HG03039 (cell line): ENCODE measurements around the gene OPCML.

ENCODE experiments used
- ATAC-seq: cut with Tn5 transposase; IDR thresholded peaks from one replicate; pipeline ENCODE4 v1.9.1; 2021; ENCODE audit warnings: mild to moderate bottlenecking, moderate library complexity; ENCODE audit not compliant: unreplicated experiment

OPCML gene

DNA sequence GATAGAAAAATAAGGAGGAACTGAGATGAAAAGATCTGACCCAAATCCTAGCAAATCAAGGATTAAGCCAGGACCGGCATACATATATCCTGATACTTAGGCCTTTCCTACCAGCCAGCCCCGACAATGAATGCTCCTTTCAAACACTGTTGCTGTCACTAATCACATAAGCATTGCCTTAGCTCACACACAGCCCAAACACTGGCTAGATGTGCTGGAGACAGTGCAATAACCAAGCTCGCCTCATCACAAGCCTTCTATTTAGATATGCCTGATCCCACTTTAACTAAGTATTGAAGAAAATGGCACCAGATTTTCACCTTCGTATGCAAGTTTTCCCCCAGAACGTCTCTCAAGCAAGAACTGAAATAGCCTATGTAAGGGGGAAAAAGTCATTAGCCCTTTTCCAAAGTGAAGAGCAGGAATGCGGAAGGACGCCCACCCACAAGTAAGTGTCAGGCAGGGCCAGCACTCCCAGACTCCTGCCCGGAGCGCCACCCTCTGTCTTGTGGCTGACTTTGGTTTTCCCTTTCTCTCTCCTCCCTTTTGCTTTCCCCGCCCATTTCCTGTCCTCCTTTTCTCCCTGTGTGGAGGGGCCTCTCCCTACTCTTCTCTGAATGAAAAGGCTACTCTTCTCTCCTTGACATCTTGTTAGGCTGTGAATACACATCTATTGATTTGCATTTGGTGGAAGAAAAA lies 8.9 kb upstream of the OPCML start:
- no peak for ATAC-seq

- ATAC-seq = no peak
These were observed 3.9 kb upstream of the OPCML start for GRCh38 chr11:133536198-133536597.

GRCh38 chr11:133533205-133533604 lies 904 bp upstream of the OPCML start:
- ATAC-seq = no peak

DNA sequence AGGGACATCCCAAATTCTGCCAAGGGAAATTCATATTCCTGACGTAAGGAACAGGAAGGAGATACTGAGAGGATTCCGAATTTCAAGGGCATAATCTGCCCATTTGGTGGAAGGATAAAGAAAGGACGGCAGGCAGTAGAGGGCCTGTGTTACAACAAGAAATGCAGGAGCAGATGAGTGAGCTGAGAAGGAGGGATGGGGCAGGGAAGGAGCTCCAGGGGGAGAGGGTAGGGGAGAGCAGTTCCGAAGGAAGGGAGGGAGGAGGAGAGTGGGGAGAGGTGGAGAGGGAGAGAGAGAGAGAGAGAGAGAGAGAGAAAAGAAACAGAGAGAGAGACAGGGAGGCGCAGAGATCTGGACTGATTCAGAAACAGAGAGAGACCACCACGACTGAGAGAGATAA lies 843 bp downstream of the OPCML start:
- ATAC-seq = no peak

DNA sequence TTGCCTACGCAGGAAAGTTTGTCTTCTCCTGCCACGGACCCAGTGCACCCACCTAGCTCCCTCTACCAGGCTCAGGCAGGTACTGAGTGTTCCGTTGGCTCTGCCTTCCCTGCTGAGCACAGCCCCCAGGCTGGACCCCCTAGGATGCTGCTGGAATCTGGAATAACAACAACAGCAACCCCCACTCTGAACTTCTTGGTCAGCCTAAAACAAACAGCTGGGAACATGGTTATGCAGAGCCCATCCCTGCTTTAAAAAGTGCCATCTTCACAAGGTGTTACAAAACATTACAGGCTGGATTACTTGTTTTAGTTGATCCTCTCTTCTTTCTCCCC lies 1.8 kb downstream of the OPCML start:
- no peak for ATAC-seq

GRCh38 chr11:133529807-133530500 lies 2.3 kb downstream of the OPCML start:
- no peak for ATAC-seq

GRCh38 chr11:133526790-133527189 lies 5.5 kb downstream of the OPCML start:
- no peak for ATAC-seq

DNA sequence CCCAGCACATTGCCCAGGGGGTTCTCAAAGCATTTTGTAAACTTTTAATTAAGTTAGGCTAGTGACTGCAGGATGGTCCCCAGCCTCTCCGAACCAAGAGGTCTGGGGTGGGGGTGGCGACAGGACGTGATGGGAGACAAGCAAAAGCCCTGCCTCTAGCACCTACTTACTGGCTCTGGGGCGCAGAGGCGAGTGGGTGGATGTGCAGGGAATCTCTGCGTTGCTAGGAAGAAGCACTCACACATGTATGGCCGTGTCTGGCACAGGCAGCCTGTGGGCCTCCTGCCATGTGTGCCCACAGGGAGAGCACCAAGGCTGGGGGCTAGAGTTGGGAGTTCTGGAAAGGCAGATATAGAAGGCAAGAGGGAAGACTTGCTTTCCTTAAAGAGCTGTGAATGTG lies 6.3 kb downstream of the OPCML start:
- no peak for ATAC-seq

DNA sequence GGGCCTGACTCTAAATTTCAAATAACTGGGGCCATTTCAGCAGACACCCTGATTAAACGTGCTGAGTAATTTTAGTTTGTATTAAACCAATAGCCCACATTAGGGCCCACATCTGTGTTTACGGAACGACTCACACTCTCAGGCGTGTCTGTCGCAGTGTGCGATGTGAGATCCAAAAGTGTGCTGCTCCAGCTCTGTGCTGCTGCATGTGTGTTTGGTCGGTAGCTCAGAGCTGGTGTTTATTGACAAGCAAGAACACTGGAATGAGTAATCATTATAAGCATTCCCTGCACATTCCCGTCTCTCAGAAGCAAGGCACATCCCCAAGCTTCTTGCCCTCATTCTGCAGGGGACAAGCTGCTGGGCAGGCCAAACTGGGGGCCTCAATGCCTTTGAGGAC lies 7.8 kb downstream of the OPCML start:
- no peak for ATAC-seq

DNA sequence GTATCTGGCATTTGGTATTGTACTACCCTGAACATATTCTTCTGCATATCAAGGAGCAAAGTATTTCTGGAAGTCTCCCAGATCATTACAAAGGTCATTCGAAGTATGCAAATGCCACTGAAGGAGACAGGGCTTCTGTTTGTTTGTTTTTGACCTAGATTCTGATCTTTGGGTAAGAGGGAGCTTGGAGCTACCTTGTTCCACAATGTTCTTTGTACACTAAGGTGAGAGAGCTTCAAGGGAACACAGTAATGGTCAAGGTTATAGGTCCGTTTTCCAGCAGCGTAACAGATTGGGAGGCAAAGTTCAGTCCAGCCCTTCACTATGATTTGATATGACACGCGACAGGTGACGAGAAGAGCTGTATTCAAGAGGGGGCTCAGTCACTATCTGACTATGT lies 10.0 kb downstream of the OPCML start:
- ATAC-seq = no peak

GRCh38 chr11:133521502-133521901 lies 10.8 kb downstream of the OPCML start:
- no peak for ATAC-seq

- ATAC-seq = no peak
These were observed 11.6 kb downstream of the OPCML start for GRCh38 chr11:133520707-133521106.

DNA sequence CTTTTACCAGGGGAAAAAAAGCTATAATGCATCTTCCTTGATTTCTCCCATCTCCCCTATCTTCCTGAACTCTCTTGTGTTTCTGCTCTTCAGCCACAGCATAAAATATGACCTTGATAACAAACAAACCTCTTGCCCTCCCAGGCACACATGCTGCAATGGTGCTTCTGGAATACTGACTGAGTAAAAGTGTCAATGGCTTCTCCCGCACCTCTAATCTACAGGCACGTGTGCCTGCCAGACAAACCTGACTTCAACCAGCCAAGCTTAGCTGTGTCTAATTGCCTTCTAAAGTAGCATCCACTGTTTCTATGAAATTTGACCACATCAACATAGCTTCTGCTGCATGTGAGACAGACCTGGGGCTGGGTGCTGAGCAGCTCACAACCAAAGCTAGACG lies 12.7 kb downstream of the OPCML start:
- ATAC-seq = no peak

DNA sequence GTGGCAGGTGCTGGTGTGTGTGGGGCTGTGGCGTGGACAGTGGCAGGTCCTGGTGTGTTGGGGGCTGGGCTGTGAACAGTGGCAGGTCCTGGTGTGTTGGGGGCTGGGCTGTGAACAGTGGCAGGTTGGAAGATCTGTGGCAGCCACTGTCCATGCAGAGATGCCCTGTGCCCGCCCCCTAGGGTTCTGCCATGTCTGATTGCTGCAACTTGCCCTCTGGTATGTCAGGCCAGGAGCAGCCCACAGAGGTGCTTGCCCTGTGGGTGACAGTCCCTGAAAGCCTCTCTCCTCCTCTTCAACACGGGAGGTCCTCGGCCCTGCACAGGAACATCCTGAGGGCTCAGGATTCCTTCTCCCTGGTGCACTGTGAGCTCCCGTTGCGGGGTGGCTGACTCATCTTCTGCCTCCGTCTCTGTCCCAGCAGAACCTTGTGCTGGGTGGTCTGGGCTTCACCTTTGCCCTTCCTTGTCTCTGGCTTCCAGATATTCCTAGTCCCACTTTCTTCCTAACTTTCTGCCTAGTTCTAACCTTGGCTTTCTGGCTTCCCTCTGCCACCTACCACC lies 13.5 kb downstream of the OPCML start:
- ATAC-seq = no peak

DNA sequence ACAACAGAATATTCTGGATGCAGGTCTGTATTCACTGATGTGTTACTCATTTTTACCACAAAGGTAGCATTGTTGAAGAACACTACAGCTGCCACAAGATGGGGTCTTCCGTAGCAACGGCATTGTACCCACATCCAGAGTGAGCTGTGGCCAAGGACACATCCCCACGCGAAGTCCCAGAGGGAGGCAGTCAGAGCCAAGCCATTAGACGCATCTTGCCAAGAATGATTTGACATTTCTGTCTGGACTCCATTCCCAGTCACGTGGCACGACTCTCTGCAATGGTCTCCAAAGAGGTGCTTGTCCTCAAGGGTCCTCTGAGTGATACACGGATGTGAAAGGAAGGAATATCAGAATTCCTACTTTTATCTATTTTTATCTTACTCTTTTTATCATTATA lies 15.5 kb downstream of the OPCML start:
- ATAC-seq = no peak

- no peak for ATAC-seq
These were observed 17.2 kb downstream of the OPCML start for GRCh38 chr11:133515107-133515506.

GRCh38 chr11:133509924-133510697 lies 22.2 kb downstream of the OPCML start:
- ATAC-seq = no peak

DNA sequence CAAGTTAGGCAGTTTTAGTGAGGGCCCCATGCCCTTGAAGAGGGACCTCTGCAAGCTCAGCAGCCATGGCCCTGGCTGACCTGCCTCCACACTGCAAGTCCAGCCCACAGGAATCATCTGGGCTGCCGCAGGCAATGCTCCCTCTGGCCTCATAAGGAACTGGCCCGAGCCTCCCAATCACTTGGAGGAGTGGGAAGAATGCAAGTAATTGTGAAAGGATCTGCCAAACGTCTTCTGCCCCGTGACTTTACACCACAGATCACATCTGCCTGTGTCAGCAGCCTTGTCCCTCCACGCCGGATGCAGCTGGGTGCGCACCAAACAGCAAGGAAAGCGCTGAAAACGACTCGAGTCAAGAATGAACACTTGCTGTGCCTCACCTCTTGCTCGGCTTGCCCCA lies 23.8 kb downstream of the OPCML start:
- no peak for ATAC-seq

- no peak for ATAC-seq
These were observed 25.1 kb downstream of the OPCML start for GRCh38 chr11:133507185-133507584.

DNA sequence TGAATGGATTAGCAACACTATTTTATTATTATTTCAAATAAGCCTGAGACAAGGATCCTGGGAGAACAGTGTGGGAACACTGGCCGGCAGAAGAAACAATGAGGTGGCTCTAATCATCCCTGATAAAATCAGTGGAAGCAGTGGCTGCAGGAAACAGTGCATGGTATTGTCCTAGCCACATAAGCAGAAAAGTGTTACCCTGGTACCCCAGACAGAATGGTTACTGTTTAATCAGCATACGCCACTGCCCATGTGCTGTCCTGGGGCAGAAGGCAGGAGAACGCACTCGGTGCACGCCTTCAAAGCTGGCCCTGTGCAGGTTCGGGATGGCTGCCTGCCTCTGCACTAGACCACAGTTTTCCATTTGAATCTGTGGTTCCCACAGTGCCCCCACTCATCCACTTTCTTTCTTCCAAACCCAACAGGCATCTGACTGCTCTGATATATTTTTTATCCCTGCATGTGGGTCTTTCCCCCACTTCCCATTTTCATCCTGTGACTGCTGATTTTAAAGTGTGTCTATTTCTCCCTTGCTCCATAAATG lies 25.7 kb downstream of the OPCML start:
- ATAC-seq = no peak

DNA sequence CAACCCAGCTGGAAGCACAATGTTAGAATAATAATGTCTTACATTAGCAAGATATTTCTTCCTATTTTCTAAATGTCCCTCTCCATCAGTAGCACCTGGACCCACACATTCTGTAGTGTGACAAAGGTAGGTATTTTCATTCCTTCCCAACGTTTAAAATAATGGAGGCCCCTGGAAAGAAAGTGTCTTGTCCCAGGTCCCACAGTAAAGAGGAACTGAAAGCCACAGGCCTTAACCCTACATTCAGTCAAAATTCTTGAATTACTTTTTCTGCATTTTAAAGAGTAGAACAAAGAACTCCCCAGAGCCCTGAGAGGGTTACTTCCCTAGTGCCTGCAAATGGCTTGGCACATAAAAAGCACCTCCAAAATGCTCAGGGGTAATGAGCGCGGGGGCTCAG lies 26.3 kb downstream of the OPCML start:
- peak; percentile 54 for ATAC-seq

DNA sequence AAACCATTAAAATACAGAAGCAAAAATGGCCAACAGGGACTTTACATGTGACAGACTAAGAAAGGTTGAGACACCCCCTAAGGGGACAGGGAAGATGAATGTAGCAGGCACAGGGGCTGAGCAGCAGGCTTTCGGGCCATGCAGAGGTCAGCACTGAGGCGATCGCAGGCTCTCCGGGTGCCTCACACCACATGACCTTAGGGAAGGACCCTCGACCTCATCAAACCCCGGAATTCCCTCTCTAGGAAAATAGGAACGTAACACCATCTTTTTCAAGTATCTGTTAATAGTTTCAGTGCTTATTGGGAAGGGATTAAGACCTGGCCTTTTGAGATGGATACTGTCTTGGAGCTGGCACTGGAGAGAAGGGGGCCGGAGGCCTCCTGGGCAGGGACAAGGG lies 27.4 kb downstream of the OPCML start:
- no peak for ATAC-seq
